SK-MEL-5 (cell line): ENCODE data around the gene ARPC5L. TPM values are rescaled to one million over a fixed set of nuclear protein-coding genes. Genes with fewer than 3 reads are reported as not detected.
"Not testable (repeated sequence)": the region's sequence is repeated elsewhere in the genome, so short reads cannot be mapped to it uniquely, and the experiment has no call there.

ENCODE experiments used
- DNase-seq: peaks from one replicate; pipeline ENCODE4 v3.0.0-alpha.2; 2016; ENCODE audit warnings: low read depth, low spot score
- in situ Hi-C: cut with HindIII; loops from 2 replicates; pipeline ENCODE4 v1.10.0; 2016; ENCODE audit warnings: low sequenced_read_pairs, high pct_unique_total_duplicates, low pct_unique_long_range_greater_than_20kb
- total RNA-seq: library from RNA; depleted of rRNA; stranded (reverse); fragments of >200 nt; shearing (Covaris generic); gene quantifications from 2 replicates; pipeline ENCODE4 v1.2.3, GENCODE V29; 2014

The ARPC5L gene
- total RNA-seq, 1 experiment from 2014 or later: 30.3 TPM

- in situ Hi-C loops, DNase-seq: not testable (repeated sequence)
These were observed 23.2 kb upstream of the ARPC5L start for GRCh38 chr9:124838567-124839275.

DNA sequence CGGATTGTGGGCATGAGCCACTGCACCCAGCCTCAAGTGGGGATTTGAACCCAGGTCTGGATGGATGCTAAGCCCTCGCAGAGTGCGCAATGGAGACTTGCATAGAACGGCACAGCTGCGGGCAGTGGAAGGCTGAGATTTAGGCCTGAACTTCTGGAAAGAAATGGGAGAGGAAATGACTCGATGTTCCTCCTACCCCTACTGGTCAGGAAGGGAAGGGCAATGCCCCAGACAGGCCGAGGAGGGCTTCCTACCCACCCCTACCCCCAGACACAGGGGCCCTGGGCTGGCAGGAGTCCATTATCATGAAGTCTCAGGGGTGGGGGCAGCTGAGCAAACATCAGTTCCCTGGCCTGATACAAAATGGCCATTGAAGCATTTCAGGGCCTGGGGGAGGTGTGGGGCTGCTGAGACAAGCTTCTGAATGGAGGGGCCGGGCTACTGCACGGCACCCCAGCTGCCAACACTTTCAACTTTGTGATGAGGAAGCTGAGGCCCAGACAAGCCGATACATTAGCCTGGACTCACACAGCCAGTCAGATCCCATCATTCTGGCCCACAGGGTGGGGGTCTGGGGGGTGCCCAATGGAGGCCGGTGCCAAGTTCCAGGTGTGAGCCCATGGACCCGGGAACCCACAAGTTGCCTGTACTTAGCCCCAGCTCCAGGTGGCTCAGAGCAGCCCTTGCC lies 22.2 kb upstream of the ARPC5L start:
- in situ Hi-C loops: no loop called here
- DNase-seq: peak; percentile 62

DNA sequence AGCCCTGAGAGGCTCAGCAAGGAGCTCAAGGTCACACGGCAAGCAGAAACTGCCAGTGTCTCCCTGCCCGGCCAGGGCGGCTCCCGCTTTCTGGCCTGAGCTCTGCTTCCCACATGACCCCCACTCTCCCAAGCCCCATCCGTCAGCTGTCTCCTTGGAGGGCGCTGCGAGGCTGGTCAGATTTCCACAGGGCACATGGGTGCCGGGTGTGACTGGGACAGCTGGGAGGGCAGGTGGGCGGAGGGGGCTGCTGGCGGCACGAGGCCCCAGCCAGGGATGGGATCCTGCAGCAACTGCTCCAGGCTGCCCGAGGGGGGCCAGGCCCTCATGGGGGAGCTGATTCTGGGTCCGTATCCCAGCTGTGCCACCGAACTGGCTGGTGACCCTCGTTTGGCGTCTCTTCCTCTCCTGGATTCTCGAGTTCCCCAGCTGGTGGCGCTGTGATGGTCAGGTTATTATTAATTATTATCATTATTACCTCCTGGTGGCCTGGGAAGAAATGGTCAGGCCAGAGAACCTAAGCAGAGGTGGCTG lies 21.6 kb upstream of the ARPC5L start:
- DNase-seq: peak; percentile 64
- in situ Hi-C loops: no loop called here

DNA sequence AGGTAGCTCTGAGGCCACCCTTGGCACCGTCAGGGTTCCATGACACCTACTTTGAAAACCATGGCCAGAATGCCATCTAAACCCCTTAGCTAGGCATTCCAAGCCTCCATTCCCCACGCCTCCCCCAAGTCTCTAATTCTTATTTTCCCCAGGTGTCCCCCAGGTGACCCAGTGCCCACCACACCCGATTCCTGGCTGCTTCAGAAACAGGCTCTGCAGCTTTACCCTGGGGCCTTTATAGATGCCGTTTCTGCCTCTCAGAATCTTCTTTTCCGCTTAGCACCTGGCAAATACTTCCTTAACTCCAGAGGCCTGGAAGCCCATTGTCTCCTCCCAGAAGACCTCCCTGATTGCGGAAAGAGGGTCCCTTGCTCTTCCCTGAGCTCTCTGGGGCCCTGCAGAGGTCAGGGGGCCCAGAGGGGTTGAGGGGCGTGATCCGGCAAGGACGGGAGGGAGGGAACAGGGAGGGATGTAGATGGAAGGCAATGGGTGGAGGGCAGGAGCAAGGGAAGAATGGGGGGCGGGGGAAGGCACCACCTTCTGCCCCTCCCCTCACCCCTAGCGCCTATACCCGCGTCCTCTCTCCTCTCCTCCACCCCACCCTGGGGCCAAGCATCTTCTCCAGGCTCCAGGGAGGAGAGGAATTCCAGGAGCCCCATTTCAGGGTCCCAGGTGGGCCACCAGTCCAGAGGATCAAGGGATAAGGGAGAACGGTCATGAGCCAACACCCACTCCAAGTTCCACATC lies 20.7 kb upstream of the ARPC5L start:
- in situ Hi-C loops: no loop called here
- no peak for DNase-seq

DNA sequence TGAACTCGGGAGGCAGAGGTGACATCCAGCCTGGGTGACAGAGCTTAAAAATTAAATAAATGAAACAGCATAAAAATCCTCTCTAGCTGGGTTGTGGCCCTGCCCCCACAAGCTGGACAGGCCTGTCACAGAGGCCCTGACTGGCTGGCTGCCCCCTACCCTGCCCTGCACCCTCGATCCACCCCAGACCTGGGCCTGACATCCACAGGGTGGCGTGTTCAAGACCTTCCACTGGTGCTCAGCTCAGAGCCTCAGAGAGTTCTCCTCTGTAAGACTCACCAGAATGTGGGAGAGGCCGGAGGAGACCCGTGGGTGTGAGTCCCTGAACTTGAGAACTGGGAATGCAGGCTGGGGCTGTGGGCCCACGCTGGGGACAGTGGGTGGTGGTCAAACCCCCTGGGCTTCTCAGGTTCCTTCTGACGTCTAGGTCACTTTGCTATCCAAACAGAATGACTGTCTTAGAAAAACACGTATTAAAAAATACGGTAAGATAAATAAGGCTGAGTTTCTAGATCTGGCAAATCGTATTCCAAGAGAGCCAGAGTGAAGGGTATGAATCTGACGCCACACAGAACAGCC lies 18.4 kb upstream of the ARPC5L start:
- in situ Hi-C loops: no loop called here
- no peak for DNase-seq

DNA sequence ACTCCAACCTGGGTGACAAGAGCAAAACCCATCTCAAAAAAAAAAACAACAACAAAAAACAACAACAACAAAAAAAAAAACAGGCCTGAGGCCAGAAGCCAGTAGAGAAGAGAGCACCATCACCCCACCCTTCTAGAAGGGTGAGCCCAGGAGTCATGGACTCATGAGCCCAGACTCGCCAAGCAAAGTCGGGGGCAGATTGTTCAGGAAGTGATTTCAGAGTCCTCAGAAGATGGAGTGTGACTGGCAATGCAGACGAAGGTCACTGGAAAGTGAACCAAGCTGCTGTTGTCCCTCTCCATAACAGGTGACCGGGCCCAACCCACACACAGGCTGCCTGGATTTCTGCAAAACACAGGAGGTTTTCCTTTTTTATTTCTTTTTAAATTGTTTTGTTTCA lies 17.6 kb upstream of the ARPC5L start:
- no peak for DNase-seq
- in situ Hi-C loops: no loop called here

GRCh38 chr9:124846467-124846866 lies 15.5 kb upstream of the ARPC5L start:
- in situ Hi-C loops: not testable (repeated sequence)

DNA sequence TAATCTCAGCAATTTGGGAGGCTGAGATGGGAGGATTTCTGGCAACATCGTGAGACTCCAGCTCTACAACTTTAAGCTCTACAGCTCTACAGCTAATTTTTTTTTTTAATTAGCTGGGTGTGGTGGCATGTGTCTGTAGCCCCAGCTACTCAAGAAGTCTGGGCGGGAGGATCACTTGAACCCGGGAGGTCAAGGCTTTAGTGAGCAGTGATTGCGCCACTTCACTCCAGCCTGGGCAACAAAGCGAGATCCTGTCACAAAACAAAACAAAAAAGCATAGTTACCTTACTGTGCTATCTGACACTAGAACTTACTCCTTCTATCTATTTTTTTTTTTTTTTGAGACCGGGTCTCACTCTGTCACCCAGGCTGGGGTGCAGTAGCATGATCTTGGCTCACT lies 15.0 kb upstream of the ARPC5L start:
- DNase-seq: no peak
- in situ Hi-C loops: no loop called here

More at GRCh38 chr9:124846467-124846866, 15.5 kb upstream of the ARPC5L start:
- DNase-seq: not testable (repeated sequence)

- in situ Hi-C loops: no loop called here
- DNase-seq: peak; percentile 92
These were observed 12.1 kb upstream of the ARPC5L start for GRCh38 chr9:124849801-124850200.

- no peak for DNase-seq
- in situ Hi-C loops: no loop called here
These were observed 9.7 kb upstream of the ARPC5L start for GRCh38 chr9:124852121-124852828.

DNA sequence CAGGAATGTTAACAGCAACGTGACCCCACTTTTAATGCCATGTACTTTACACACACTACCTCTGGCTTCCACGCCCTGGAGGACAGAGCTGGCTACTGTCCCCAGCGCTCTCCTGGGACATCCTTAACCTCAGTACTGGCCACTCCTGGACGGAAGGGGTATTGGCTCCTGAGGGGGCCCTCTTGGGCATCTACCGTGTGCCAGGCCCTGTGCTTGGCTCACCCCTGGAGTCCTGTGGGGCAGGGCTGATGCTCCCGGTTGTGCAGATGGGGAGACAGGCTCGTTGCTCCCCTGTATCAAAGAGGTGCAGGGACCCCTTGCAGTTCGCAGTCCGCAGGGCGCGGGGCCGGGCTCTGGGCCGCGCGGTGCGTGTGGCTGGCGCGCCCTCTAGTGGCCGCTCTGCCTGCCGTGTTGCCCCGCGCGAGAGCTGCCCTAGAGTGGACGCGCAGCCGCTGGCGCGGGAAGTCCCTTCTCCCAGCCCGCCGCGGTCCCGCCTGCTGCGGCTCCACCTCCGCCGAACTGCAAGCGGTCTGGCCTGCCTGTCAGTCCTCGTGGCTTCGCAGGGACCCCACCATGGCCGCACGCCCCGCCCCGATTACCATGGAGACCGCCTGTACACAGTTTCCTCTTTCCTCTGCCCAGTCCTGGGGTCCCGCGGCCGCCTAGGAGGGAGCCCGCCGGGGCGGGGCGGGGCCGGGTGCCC lies 8.9 kb upstream of the ARPC5L start, which contains the start of gene WDR38:
TSS of gene WDR38 (plus strand) at position 632 of the 703 bp plus-strand sequence. CDS start 72 bp downstream, outside the sequence.
- peak; percentile 85 for DNase-seq
- in situ Hi-C loops: no loop called here

DNA sequence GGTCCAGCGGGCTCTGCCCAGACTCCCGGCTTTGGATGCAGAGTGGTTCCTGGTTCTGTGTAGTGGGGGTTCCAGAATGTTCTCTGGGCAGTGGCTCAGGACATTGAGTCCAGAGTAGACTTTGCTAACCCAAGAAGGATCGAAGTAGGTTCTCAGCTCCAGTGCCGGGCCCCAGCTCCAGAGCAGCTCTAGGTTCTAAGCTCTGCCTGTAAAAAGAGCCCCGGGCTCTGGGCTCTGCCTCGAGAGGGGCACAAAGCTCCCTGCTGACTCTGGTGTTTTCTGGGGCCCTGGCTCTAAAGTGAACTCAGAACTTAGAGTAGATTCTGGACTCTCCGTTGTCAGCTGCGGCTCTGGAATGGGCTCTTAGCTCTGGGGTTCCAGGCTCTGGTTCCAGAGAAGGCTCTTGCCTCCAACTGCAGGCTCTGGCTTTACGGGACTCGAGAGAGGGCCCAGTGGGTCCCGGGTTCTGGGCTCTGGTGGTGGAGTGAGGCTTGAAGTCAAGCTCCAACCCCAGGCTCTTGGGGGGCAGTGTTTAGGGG lies 8.3 kb upstream of the ARPC5L start:
- DNase-seq: no peak
- in situ Hi-C loops: no loop called here

GRCh38 chr9:124854161-124854560 lies 7.8 kb upstream of the ARPC5L start:
- no peak for DNase-seq
- in situ Hi-C loops: no loop called here

GRCh38 chr9:124854822-124855221 lies 7.1 kb upstream of the ARPC5L start:
- DNase-seq: no peak
- in situ Hi-C loops: no loop called here

GRCh38 chr9:124855566-124855943 lies 6.4 kb upstream of the ARPC5L start:
- in situ Hi-C loops: no loop called here
- no peak for DNase-seq

GRCh38 chr9:124855944-124856765 lies 5.8 kb upstream of the ARPC5L start:
- in situ Hi-C loops: no loop called here
- peak; percentile 63 for DNase-seq
